Parathyroid adenoma (tissue), 2 donors: ENCODE data around the gene TJAP1.

Source experiments
- H2AFZ ChIP-seq: fragments of 300-600 bp; sonication (generic); one replicate; pipeline ENCODE4 v1.7.0; 2017; ENCODE audit warnings: antibody characterized with exemption, mild to moderate bottlenecking
- H3K27ac ChIP-seq: fragments of 300-600 bp; sonication (generic); one replicate; pipeline ENCODE4 v1.7.0; 2017
- H3K27me3 ChIP-seq: fragments of 300-600 bp; sonication (generic); one replicate; pipeline ENCODE4 v1.7.0; 2017; ENCODE audit warnings: low read length; ENCODE audit not compliant: control insufficient read depth, insufficient read depth
- H3K36me3 ChIP-seq: fragments of 300-600 bp; sonication (generic); one replicate; pipeline ENCODE4 v1.7.0; 2017; ENCODE audit warnings: low read length; ENCODE audit not compliant: control insufficient read depth, insufficient read depth
- H3K4me1 ChIP-seq: fragments of 300-600 bp; sonication (generic); one replicate; pipeline ENCODE4 v1.7.0; 2017; ENCODE audit warnings: control low read depth
- H3K4me2 ChIP-seq: fragments of 300-600 bp; sonication (generic); one replicate; pipeline ENCODE4 v1.7.0; 2017; ENCODE audit warnings: low read length
- H3K4me3 ChIP-seq: fragments of 300-600 bp; sonication (generic); one replicate; pipeline ENCODE4 v1.7.0; 2017; ENCODE audit warnings: low read depth, low read length
- H3K79me2 ChIP-seq: fragments of 300-600 bp; sonication (generic); one replicate; pipeline ENCODE4 v1.7.0; 2017; ENCODE audit warnings: control low read depth
- H3K9ac ChIP-seq: fragments of 300-600 bp; sonication (generic); one replicate; pipeline ENCODE4 v1.7.0; 2017; ENCODE audit warnings: mild to moderate bottlenecking
- H3K9me3 ChIP-seq: fragments of 300-600 bp; sonication (generic); one replicate; pipeline ENCODE4 v1.7.0; 2017; ENCODE audit warnings: low read length; ENCODE audit not compliant: control insufficient read depth
- CTCF ChIP-seq: fragments of 300-600 bp; sonication (generic); IDR thresholded peaks from one replicate; pipeline ENCODE4 v1.7.0; 2017; ENCODE audit warnings: antibody characterized with exemption, mild to moderate bottlenecking
- donor health status: primary hyperparathyroidism.

Gene TJAP1

DNA sequence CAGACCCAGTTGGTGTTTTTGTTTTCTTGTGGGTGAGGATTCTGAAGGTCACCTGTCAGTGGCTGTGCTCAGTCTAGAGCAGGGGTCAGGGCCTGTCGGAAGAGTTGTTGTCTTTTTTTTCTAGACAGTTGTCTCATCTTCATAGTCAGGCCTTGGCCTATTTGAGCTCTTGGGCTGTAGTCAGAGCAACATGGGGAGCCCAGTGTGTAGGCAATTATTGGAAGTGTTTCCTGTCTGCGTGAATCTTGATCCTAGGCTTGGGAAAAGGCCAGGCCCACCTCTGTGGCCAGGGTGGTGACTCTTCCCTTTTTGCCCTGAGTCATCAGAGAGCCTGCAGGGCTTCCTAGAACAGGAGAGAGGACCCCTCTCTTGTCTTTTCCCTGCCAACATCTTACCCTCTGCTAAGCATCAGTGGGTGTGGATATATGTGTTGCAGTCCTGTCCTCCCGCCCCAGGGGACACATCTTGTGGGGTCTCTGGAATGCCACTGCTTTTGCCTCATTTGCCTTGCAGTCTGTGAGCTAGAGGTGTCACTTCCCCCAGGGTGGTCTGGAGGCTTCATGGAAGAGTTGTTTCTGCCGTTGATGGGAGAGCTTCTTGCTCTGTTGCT lies 11.4 kb downstream of the TJAP1 start:
- Histone ChIP-seq H3K4me2 (no peak overlapping the region), H3K36me3 (no peaks in the 10 kb centered on the region), H2AFZ (no peak overlapping the region), H3K27me3 (no peaks in the 10 kb centered on the region), H3K4me3 (no peak overlapping the region), H3K27ac (no peak overlapping the region), H3K79me2 (peaks cover 33% of the 10 kb centered on the region), H3K9ac (no peak overlapping the region), H3K9me3 (no peaks in the 10 kb centered on the region), H3K4me1 (no peaks in the 10 kb centered on the region)
- TF ChIP-seq CTCF: no peak

- no peaks in the 10 kb centered on the region for H3K36me3 ChIP-seq
- H3K4me1 ChIP-seq: no peaks in the 10 kb centered on the region
- H3K27ac ChIP-seq: no peak overlapping the region
- H3K9ac ChIP-seq: no peak overlapping the region
- H3K9me3 ChIP-seq: no peaks in the 10 kb centered on the region
- H3K4me2 ChIP-seq: no peak overlapping the region
- peaks cover 37% of the 10 kb centered on the region for H3K79me2 ChIP-seq
- no peak for TF ChIP-seq CTCF
- H3K27me3 ChIP-seq: no peaks in the 10 kb centered on the region
- H2AFZ ChIP-seq: no peak overlapping the region
- H3K4me3 ChIP-seq: no peak overlapping the region
These were observed 12.1 kb downstream of the TJAP1 start for GRCh38 chr6:43489277-43490072.

DNA sequence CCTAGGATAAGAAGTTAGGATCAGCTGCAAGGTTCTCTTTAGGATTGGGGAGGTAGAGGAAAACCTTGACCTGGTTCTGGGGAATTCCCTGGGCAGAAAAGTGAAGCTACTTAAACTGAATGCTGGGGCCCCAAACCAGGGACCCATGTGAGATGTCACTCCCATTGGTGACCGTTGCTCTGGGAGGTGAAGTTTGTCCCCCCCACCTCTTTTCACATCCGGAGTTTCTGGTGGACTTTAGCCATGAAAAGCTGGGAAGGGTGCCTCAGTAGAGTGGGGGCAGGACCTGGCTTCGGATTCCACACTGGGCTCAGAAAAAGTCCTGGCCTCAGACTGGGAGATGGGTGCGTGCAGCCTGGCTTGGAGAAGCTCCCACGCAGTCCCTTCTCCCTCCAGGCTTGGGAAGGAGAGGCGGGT lies 13.2 kb downstream of the TJAP1 start:
- H3K4me1 ChIP-seq: no peaks in the 10 kb centered on the region
- no peak overlapping the region for H3K4me2 ChIP-seq
- H2AFZ ChIP-seq: no peak overlapping the region
- TF ChIP-seq CTCF: no peak
- no peaks in the 10 kb centered on the region for H3K27me3 ChIP-seq
- peaks cover 37% of the 10 kb centered on the region for H3K79me2 ChIP-seq
- no peak overlapping the region for H3K4me3 ChIP-seq
- H3K9me3 ChIP-seq: no peaks in the 10 kb centered on the region
- H3K27ac ChIP-seq: no peak overlapping the region
- no peak overlapping the region for H3K9ac ChIP-seq
- no peaks in the 10 kb centered on the region for H3K36me3 ChIP-seq

GRCh38 chr6:43491750-43492661 lies 14.6 kb downstream of the TJAP1 start:
- no peak for TF ChIP-seq CTCF
- H3K4me1 ChIP-seq: peaks cover 2% of the 10 kb centered on the region

More at GRCh38 chr6:43491750-43492661, 14.6 kb downstream of the TJAP1 start:
- Histone ChIP-seq H3K36me3 (no peaks in the 10 kb centered on the region), H3K4me3 (no peak overlapping the region), H3K79me2 (peaks cover 30% of the 10 kb centered on the region), H2AFZ (no peak overlapping the region), H3K9ac (no peak overlapping the region), H3K9me3 (no peaks in the 10 kb centered on the region), H3K4me2 (no peak overlapping the region), H3K27ac (no peak overlapping the region), H3K27me3 (no peaks in the 10 kb centered on the region)
